ENCODE measurements around the gene TMEM94. TPM values are rescaled to one million over a fixed set of nuclear protein-coding genes. Genes with fewer than 3 reads are reported as not detected.
A peak's percentile ranks its signal among the peaks of the same experiment; 100 is the strongest.

TMEM94 gene
- total and polyA plus RNA-seq, 8 donors: 29.9 to 64.9 (median 39.3) TPM

DNA sequence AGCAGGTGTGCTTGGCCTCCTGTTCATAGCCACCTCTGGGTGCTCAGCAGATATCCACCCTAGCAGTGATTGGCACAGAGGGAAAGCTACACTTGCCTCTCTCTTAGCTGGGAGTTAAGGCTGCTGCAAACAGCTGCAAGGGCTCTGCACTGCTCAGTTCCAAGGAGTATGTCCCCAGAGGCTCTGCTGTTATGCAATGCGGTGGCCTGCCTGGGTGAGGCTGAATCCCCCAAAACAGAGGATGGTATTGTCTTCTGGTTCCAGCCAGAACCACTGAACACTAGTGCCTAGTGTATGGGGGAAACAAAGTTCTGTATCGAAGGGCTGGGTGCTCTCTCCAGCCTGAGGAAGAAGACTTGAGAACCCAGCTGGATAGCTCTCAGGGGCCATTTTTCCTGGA is 16.8 kb downstream of the TMEM94 start:
- DNase-seq (no peak), ATAC-seq (no peak), FAIRE-seq (no peak)
- Histone ChIP-seq H3K4me3 (no peak overlapping the region), H3K36me3 (no peaks in the 10 kb centered on the region), H3K27me3 (no peaks in the 10 kb centered on the region), H3K9me3 (no peaks in the 10 kb centered on the region), H3K27ac (no peak overlapping the region), H3K4me1 (no peaks in the 10 kb centered on the region)
- TF ChIP-seq, protein P1, sequence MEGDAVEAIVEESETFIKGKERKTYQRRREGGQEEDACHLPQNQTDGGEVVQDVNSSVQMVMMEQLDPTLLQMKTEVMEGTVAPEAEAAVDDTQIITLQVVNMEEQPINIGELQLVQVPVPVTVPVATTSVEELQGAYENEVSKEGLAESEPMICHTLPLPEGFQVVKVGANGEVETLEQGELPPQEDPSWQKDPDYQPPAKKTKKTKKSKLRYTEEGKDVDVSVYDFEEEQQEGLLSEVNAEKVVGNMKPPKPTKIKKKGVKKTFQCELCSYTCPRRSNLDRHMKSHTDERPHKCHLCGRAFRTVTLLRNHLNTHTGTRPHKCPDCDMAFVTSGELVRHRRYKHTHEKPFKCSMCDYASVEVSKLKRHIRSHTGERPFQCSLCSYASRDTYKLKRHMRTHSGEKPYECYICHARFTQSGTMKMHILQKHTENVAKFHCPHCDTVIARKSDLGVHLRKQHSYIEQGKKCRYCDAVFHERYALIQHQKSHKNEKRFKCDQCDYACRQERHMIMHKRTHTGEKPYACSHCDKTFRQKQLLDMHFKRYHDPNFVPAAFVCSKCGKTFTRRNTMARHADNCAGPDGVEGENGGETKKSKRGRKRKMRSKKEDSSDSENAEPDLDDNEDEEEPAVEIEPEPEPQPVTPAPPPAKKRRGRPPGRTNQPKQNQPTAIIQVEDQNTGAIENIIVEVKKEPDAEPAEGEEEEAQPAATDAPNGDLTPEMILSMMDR (IDR thresholded peaks at IDR 0.05): no peak
- intact Hi-C loops (cut with DNase I): no loop called here
- WGBS, 2 donors: 89 to 97% methylated on average over 2 of the region's 2 CpGs

DNA sequence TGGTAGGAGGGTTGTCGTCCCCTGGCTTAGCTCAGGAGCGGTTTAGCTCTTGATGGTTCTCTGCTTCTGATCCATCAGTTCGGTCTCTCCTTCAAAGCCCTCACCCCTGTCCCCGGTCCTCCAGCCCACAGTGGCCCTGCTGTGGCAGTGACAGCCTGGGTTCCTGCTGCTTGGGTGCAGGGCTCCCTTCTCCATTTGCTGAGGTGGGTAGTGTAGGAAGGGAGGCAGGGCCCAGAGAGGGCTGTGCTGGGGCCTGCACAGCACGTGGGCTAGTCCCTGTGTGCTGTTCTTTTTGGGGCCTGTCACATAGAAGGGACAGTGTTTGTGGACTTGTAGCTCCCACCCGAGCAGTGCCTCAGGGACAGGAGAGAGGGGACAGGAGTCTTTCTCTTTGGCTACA is 18.3 kb downstream of the TMEM94 start:
- Histone ChIP-seq H3K27ac (no peak overlapping the region), H3K4me1 (no peaks in the 10 kb centered on the region), H3K9me3 (no peaks in the 10 kb centered on the region), H3K36me3 (no peaks in the 10 kb centered on the region), H3K27me3 (no peaks in the 10 kb centered on the region), H3K4me3 (no peak overlapping the region)
- intact Hi-C loops (cut with DNase I): no loop called here
- 84 to 91% methylated on average over 6 of the region's 6 CpGs for WGBS, 2 donors
- no peak for FAIRE-seq
- TF ChIP-seq, protein P1 (IDR thresholded peaks at IDR 0.05): no peak
- ATAC-seq: no peak
- no peak for DNase-seq

DNA sequence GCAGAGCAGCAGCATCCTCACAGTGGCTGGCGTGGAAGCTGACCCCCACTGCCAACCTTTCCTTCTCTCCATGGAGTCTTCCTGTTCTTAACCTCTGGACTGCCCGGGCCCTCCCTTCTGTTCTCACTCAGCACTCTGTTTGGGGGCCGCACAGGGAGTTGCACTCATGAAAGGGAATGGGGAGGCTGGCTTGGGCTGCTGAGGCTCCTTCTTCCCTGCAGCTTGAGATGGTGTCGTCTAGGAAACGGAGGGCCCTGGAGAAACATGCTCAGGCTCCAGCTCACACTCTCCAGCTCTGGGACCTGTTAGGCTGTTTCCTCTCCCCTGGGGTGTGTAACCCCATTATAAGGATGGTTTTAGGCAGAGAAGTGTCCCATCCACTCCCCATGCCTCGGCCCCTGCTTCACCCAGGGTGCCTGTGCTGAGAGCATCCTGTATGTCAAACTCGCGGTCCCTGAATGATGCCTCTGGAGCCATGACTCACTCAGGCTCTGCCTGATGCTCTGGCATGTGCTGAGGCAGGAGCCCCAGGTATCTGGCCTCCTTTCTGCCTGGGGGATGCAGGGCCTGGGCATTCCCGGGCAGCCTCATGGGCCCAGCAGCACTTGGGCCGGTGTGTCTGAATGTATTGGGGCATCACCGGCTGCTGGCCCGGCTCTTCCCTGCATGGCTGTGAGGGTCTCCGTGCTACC is 18.9 kb downstream of the TMEM94 start:
- FAIRE-seq (no peak), ATAC-seq (no peak), DNase-seq (no peak)
- TF ChIP-seq, protein P1 (IDR thresholded peaks at IDR 0.05): no peak
- intact Hi-C loops (cut with DNase I): no loop called here
- H3K4me1 ChIP-seq: no peaks in the 10 kb centered on the region
- H3K9me3 ChIP-seq: no peaks in the 10 kb centered on the region
- H3K36me3 ChIP-seq: no peaks in the 10 kb centered on the region
- no peak overlapping the region for H3K4me3 ChIP-seq
- H3K27me3 ChIP-seq: no peaks in the 10 kb centered on the region
- H3K27ac ChIP-seq: no peak overlapping the region
- WGBS, 2 donors: 81 to 83% methylated on average over 13 of the region's 13 CpGs

DNA sequence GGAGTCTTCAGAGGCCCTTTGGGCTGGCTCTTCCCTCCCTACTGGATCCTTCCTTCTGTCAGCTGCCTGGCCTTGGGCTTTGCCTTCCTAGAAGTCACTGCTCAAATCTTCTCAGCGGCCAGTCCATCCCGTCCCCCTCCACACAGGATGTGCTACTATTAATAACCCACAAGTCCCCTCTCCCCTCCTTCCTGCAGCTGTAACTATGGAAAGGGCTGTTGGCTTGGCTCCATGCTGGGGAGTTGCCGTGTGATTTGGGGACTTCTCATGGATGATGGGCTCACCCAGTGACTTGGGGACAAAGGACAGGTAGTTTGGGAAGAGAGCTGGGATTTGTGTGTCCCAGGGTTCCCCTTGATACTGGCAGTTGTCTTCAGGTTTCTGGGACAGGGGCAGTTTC is 19.4 kb downstream of the TMEM94 start:
- intact Hi-C loops (cut with DNase I): no loop called here
- 60 to 64% methylated on average over 3 of the region's 3 CpGs for whole genome bisulfite sequencing, 2 donors
- H3K9me3 ChIP-seq: no peaks in the 10 kb centered on the region
- H3K36me3 ChIP-seq: no peaks in the 10 kb centered on the region
- TF ChIP-seq, protein P1 (IDR thresholded peaks at IDR 0.05): no peak
- no peaks in the 10 kb centered on the region for H3K4me1 ChIP-seq
- no peak overlapping the region for H3K4me3 ChIP-seq
- FAIRE-seq (no peak), ATAC-seq (peak in 1 of 4 donors; percentile 41), DNase-seq (no peak)
- no peak overlapping the region for H3K27ac ChIP-seq
- H3K27me3 ChIP-seq: no peaks in the 10 kb centered on the region

DNA sequence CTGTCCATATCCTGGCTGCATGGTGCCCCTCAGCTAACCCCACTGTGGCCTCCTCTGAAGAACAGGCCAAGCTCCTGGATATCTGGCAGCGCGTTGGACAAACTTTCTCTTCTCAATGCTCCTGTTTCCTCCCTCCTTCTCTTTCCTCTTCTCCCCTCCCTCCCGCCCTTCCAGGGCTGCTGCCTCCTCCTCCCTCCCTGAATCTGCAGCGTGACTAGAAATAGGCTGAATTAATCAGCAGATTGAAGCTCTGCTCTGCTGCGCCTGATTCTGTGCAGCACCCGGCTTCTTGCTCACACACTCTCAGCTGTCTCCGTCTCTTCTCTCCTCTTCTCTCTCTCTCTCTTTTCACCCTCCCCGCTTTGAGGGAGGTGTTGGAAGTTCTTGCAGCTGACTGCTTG is 19.8 kb downstream of the TMEM94 start:
- 78 to 79% methylated on average over 8 of the region's 8 CpGs for WGBS, 2 donors
- Histone ChIP-seq H3K36me3 (no peaks in the 10 kb centered on the region), H3K27me3 (no peaks in the 10 kb centered on the region), H3K9me3 (no peaks in the 10 kb centered on the region), H3K27ac (no peak overlapping the region), H3K4me3 (no peak overlapping the region), H3K4me1 (no peaks in the 10 kb centered on the region)
- intact Hi-C loops (cut with DNase I): no loop called here
- DNase-seq: no peak
- no peak for FAIRE-seq
- peak in 3 of 4 donors; percentile 55 to 64 (median 57) for ATAC-seq
- TF ChIP-seq, protein P1 (IDR thresholded peaks at IDR 0.05): no peak
